Fibroblast of villous mesenchyme (primary cell): ENCODE results near the gene ZNF738. TPM values are rescaled to one million over a fixed set of nuclear protein-coding genes. Genes with fewer than 3 reads are reported as not detected.
"Not testable (repeated sequence)": the region's sequence is repeated elsewhere in the genome, so short reads cannot be mapped to it uniquely, and the experiment has no call there.

Experiments used
- DNase-seq: peaks from one replicate; pipeline ENCODE4 v3.0.0-alpha.2; 2010; ENCODE audit warnings: low read depth
- H3K4me3 ChIP-seq: 2 replicates; pipeline ENCODE4 v1.5.1; 2011; ENCODE audit warnings: low read depth, mild to moderate bottlenecking, low read length
- total RNA-seq: library from RNA; depleted of rRNA; stranded (reverse); fragments of >200 nt; gene quantifications from 2 replicates; pipeline ENCODE4 v1.2.3, GENCODE V29; 2012
- TF ChIP-seq, protein P1 (sequence below): IDR thresholded peaks from 2 replicates; pipeline ENCODE4 v1.5.1; 2012; ENCODE audit warnings: low read depth, mild to moderate bottlenecking, low read length; ENCODE audit not compliant: insufficient read depth

ZNF738 gene
- total RNA-seq, 1 donor: 9.1 TPM

DNA sequence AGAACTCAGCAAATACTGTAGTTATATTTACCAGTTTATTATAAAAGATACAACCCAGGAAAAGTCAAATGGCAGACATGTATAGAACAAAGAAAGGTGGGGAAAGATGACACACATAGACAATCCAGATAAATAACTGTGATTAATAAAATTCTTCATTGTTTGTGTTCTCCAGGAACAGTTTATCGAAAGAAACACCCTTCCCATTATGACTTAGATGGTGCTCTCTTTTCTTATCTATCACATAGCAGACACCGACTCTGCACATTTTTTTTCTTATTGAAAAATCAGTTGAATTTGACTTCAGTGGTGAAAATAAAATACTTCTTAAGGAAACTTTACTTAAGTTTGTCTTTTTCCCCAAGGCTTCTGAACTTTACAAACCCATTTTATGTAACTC is 35.8 kb upstream of the ZNF738 start:
- TF ChIP-seq, protein P1, sequence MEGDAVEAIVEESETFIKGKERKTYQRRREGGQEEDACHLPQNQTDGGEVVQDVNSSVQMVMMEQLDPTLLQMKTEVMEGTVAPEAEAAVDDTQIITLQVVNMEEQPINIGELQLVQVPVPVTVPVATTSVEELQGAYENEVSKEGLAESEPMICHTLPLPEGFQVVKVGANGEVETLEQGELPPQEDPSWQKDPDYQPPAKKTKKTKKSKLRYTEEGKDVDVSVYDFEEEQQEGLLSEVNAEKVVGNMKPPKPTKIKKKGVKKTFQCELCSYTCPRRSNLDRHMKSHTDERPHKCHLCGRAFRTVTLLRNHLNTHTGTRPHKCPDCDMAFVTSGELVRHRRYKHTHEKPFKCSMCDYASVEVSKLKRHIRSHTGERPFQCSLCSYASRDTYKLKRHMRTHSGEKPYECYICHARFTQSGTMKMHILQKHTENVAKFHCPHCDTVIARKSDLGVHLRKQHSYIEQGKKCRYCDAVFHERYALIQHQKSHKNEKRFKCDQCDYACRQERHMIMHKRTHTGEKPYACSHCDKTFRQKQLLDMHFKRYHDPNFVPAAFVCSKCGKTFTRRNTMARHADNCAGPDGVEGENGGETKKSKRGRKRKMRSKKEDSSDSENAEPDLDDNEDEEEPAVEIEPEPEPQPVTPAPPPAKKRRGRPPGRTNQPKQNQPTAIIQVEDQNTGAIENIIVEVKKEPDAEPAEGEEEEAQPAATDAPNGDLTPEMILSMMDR: no peak
- H3K4me3 ChIP-seq: no peak overlapping the region
- no peak for DNase-seq

DNA sequence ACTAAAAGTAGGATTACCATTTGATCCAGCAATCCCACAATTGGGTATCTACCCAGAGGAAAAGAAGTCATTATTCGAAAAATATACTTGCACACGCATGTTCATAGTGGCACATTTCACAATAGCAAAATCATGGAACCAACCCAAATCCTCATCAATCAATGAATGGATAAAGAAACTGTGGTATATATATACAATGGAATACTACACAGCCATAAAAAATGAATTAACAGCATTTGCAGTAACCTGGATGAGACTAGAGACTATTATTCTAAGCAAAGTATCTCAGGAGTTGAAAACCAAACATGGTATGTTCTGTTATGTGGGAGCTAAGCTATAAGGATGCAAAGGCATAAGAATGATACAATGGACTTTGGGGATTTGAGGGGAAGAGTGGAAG is 32.6 kb upstream of the ZNF738 start:
- TF ChIP-seq, protein P1: no peak
- no peak for DNase-seq
- no peak overlapping the region for H3K4me3 ChIP-seq

DNA sequence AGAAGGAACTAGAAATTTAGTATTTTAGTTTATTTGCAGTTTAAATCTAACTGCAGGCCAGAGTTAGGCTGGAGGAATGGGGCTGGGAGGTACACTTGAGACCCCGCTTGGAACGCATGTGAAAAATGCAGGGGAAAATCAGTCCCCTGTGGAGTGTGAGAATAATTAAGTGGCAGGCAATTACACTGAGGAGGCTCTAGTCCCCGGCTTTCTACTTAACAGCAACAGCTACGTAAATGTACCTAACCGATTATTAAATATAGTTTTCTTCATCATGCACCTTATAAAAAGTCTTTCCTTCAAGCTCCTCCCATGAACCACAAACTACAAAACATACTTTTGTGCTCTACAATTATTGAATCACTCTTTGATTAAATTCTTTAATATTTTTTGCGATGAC is 30.4 kb upstream of the ZNF738 start:
- peak overlapping the region; percentile 98 for H3K4me3 ChIP-seq
- TF ChIP-seq, protein P1: no peak
- DNase-seq: peak; percentile 12

DNA sequence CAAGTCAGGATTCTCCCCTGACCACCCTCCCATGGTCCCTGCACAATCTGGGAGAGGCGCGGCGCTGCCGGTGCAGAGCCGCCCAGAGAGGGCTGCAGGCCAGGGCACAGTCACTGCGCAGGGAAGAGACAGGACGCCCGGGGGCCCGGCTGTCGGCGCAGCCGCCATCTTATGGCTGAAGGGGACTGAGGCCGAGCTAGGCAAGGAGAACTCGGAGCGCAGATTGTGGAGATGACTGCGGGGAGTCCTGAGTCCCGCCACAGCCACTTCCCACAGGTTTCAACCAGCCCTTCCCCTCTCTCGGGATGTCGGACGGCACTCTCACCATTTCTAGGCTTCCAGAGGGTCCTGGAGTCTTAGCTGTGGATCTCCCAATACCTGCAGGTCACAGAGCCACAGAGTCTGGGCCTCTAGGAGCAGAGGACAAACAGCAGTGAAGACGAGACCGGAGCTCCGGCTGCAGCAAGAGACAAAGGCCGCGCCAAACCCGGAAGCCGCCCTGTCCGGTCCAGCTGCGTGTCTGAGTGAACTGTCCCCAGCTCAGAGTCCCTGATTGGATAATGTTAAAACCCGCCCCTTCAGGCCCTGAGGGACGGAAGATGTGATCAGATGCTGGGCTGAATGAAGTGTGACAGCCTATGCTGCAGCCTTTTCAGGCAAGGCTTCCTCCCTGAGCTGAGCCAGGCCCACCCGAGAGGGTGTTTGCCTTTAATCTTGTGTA is 29.8 kb upstream of the ZNF738 start, which contains the start of gene ZNF708:
Gene ZNF708 (minus strand): TSS at position 526 of the 721 bp plus-strand sequence. CDS start 198 bp downstream, at position 328.
- TF ChIP-seq, protein P1: no peak
- peak; percentile 89 for DNase-seq
- H3K4me3 ChIP-seq: peak within 1 kb of the TSS; percentile 98

DNA sequence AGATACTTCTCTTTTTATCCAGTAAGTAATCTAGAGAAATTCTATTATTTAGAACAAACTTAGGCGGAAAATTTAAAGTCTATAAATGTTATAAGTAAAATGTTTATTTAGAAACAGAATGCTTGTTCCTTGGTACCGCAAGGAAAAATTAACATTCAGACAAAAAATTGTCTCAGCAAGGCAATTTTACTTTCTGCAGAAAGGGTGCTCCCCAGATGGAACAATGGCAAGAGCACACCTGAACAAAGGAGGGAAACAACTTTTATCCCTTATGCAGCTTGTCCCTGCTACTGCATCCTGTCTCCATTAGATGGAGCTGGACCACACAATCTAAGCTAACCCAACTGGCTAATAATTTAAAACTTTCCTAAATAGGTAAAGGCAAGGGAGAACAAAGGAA is 23.1 kb upstream of the ZNF738 start:
- no peak overlapping the region for H3K4me3 ChIP-seq
- TF ChIP-seq, protein P1: no peak
- no peak for DNase-seq

DNA sequence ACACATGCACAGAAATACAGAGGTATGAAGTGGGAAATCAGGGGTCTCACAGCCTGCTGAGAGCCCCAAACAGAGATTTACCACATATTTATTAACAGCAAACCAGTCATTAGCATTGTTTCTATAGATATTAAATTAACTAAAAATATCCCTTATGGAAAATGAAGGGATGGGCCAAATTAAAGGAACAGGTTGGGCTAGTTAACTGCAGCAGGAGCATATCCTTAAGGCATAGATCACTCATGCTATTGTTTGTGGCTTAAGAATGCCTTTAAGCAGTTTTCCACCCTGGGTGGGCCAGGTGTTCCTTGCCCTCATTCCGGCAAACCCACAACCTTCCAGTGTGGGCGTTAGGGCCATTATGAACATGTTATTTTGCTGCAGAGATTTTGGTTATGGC is 14.0 kb upstream of the ZNF738 start:
- DNase-seq, H3K4me3 ChIP-seq: not testable (repeated sequence)

DNA sequence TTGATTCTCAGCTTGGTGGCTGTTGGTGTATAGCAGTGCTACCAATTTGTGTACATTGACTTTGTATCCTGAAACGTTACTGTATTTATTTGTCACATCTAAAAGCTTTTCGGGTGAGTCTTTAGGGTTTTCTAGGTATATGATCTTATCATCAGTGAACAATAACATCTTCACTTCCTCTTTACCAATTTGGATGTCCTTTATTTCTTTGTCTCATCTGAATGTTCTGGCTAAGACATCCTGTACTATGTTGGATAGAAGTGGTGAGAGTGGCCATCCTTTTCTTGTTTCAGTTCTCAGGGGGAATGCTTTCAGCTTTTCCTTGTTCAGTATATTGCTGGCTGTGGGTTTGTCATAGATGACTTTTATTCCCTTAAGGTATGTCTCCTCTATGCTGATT is 6.0 kb upstream of the ZNF738 start:
- no peak overlapping the region for H3K4me3 ChIP-seq
- DNase-seq: no peak
- TF ChIP-seq, protein P1: no peak
